HG02852 (cell line): ENCODE measurements around the gene CAMKMT.
A peak's percentile ranks its signal among the peaks of the same experiment; 100 is the strongest.

Experiments used
- ATAC-seq: cut with Tn5 transposase; IDR thresholded peaks from one replicate; pipeline ENCODE4 v1.9.1; 2021; ENCODE audit warnings: mild to moderate bottlenecking, moderate library complexity; ENCODE audit not compliant: unreplicated experiment

The CAMKMT gene

GRCh38 chr2:44361330-44362206, at the start of gene CAMKMT, which contains the start of gene PREPL:
TSS of gene CAMKMT (plus strand) at chr2:44361947.
TSS of gene PREPL (minus strand) at chr2:44361494. CDS start at chr2:44346342, 15,152 bp downstream.
- ATAC-seq = peak; percentile 76

GRCh38 chr2:44314362-44314761, 47.4 kb upstream of the CAMKMT start:
- ATAC-seq = no peak

GRCh38 chr2:44315945-44316344, 45.8 kb upstream of the CAMKMT start:
- ATAC-seq = no peak

DNA sequence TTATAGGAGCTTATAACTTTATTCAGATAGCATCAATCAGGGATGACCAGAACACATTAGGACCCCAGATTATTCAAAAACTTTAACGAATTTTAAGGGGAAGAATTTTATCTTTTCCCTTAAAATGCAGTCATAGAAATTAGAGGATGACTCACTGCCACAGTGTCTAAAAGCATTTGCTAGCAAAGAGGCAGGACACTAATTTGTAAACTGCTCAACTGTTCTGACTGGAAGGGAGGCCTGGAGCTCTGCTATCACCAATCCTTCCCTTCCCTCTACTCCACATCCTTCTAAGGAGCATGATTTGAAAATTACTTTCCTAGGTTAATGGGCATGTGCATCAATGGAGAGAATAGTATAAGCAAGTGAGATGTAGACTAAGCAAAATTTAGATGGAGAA, 40.9 kb upstream of the CAMKMT start:
- no peak for ATAC-seq

DNA sequence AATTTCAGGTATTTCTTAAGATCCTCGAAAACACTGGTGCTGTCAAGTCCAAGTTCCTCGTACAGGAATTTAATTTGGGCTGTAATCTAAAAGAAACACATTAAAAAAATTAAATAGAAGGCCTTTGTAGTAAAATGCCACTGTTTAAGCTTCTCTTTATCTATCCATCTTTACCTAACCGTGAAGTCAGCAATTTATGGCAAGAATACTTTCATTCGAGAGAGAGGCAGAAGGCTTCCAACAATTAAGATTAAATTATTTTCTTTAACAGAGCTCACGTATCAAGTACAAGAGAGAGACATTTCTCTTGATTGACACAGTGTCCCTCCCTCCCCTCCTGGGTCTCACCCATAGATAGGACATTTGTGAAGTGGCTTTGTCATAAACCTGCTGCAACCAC, 40.4 kb upstream of the CAMKMT start:
- no peak for ATAC-seq

DNA sequence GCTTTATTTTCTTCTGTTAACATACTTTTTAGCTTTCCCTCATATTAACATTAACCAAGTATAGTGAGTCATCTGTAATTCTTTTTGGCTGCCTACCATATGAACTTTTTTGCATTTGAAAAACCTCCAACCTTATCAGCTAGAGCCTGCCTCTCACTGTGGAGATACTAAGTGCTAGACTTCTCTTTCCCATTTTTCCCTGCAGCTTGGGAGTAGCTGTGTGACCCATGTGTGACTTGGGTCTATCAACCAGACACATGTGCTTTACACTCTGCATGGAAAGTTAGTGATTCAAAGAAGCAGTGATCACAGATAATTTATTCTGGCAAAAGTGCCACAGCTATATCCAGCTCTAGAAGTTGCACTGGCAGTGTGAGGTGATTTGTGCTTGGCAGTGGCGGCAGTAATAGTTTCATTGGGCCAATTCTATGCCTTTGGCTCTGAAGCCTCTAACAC, 36.7 kb upstream of the CAMKMT start:
- ATAC-seq = no peak

GRCh38 chr2:44325897-44326296, 35.9 kb upstream of the CAMKMT start:
- no peak for ATAC-seq

DNA sequence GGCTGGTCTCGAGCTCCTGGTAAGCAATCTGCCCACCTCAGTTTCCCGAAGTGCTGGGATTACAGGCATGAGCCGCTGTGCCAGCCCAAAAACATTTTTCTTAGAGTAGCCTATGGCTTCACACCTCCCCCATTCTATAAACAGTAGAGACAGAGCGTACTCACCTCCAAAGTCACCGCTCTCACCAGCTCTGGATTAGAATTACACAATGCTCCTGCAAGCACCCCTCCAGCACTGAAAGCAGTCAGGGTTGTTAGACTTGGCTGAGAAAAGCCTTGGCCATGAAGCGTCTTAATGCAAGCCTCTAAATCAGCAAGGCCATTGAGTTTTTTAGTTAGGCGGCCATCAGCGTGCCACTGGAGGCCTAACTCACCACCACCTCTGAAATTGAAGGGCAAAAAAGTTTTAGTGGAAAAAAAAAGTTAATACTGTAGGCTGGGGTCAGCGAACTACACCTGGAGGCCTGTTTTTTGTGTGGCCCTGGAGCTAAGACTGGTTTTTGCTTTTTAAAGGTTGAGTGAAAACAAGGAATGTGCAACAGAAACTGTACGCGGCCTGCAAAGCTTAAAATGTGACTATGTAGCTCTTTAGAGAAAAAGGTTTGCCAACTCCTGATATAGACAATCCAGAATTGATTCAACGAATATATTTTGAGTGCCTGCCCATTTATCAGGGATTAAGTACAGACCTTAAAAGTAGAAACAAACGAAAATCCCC, 35.0 kb upstream of the CAMKMT start:
- no peak for ATAC-seq

DNA sequence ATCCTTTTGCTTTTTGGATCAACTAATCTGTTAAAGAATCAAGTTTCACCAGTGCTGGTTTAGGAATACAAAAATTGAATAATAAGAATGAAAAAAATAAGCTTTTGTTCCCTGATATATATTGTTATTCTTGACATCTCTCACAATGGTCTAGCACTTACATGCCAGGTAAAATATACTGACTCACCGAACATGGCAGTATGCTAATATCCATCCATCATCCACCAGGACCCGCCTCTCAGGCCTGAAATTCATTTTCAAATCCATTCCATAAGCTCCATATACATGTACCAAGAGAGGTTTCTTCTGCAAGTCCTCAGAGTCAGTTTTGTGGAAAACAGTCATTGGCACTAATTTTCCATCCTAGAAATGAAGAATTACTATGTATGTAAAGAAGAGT, 33.0 kb upstream of the CAMKMT start:
- no peak for ATAC-seq

GRCh38 chr2:44329343-44329742, 32.4 kb upstream of the CAMKMT start:
- no peak for ATAC-seq

GRCh38 chr2:44330801-44331200, 30.9 kb upstream of the CAMKMT start:
- ATAC-seq = no peak

- no peak for ATAC-seq
These were observed 27.8 kb upstream of the CAMKMT start for GRCh38 chr2:44333994-44334393.

- no peak for ATAC-seq
These were observed 25.8 kb upstream of the CAMKMT start for GRCh38 chr2:44335806-44336538.

DNA sequence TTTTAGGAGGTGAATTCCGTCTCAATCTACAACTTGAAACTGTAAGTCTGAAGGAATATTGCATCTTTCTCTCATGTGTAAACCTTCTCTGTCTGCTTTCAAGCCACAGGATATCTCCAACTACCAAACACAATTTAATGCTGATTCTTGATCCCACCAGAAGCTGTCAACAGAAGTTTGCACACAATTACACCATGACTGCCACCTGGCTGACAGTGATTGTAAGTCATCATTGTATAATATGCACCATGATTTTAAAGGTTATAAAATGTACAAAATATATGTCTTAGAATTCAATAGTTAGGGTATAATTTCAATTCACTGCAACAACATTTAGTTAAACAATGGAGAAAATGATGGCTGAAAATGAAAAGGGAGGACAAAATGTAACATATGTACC, 18.9 kb upstream of the CAMKMT start:
- no peak for ATAC-seq

- no peak for ATAC-seq
These were observed 14.2 kb upstream of the CAMKMT start for GRCh38 chr2:44347526-44347925.

DNA sequence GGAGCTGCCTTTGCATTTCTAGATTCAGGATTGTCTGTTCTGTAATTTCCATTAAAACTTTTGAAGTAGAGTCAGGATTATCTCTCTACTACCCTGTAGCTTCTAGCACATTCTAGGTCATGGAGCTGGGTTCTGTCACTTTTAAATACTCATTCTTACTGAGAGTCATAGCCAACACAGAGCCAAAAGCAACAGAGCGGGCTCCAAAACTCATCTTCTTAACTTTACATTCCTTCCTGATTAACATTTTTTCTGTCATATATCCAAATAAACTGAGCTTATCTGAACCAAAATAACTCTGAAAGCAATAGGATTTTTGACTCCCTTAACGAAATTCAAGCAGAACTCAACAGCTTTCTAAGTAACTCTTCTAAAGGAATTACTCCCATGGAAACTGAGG, 13.3 kb upstream of the CAMKMT start:
- no peak for ATAC-seq

GRCh38 chr2:44349506-44349905, 12.2 kb upstream of the CAMKMT start:
- ATAC-seq = no peak

DNA sequence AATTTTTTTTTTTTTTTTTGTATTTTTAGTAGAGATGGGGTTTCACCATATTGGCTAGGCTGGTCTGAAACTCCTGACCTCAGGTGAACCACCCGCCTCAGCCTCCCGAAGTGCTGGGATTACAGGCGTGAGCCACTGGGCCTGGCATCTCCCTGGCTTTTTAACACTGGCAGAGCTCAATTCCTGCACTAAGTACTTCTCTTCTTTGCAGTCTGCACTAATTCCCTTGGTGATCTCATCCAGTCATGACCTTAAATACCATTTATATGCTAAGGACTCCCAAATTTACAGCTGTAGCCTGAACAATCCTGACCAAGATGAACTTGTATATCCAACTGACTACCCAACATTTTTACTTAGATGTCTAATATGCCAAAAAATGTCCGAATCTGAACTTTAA, 10.7 kb upstream of the CAMKMT start:
- ATAC-seq = no peak

DNA sequence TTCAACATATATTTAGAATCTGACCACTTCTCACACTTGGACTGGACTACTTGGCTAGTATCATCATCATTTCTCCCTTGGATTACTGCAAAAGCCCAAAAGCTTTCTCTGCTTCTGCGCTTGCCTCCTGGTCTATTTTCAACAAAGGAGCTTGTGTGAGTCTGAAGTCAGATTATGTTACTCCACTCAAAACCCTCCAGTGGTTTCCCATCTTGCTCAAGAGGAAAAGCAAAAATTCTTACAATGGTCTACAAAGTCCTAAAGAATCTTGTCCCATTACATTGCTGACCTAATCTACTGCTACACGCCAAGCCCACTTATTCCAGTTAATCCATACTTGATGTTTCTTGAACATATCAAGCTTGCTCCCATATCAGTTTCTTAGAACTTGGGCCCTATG, 10.1 kb upstream of the CAMKMT start:
- no peak for ATAC-seq

GRCh38 chr2:44352510-44352909, 9.2 kb upstream of the CAMKMT start:
- ATAC-seq = no peak

- no peak for ATAC-seq
These were observed 7.0 kb upstream of the CAMKMT start for GRCh38 chr2:44354761-44355160.
